HEK293 (cell line): ENCODE results near the gene RAB7A.

Experiments used
- ATF2 ChIP-seq: fragments of 450-650 bp; formaldehyde crosslinking; IDR thresholded peaks from 2 replicates; pipeline ENCODE4 v1.5.1; 2016; ENCODE audit warnings: missing biosample characterization, missing genetic modification characterization, low read depth
- CTCF ChIP-seq: fragments of 450-650 bp; formaldehyde crosslinking; IDR thresholded peaks from 2 replicates; pipeline ENCODE4 v1.5.1; 2016; ENCODE audit warnings: missing biosample characterization, missing genetic modification characterization
- HIC1 ChIP-seq: fragments of 450-650 bp; formaldehyde crosslinking; IDR thresholded peaks from 2 replicates; pipeline ENCODE4 v1.5.1; 2016; ENCODE audit warnings: missing biosample characterization, missing genetic modification characterization
- KLF8 ChIP-seq: fragments of 450-650 bp; formaldehyde crosslinking; IDR thresholded peaks from 2 replicates; pipeline ENCODE4 v1.5.1; 2016; ENCODE audit warnings: missing biosample characterization, missing genetic modification characterization
- MYNN ChIP-seq: fragments of 450-650 bp; formaldehyde crosslinking; IDR thresholded peaks from 2 replicates; pipeline ENCODE4 v1.5.1; 2016; ENCODE audit warnings: missing biosample characterization, missing genetic modification characterization, borderline replicate concordance
- PRDM4 ChIP-seq: fragments of 450-650 bp; formaldehyde crosslinking; IDR thresholded peaks from 2 replicates; pipeline ENCODE4 v1.5.1; 2017; ENCODE audit warnings: missing biosample characterization, missing genetic modification characterization
- REPIN1 ChIP-seq: fragments of 450-650 bp; formaldehyde crosslinking; IDR thresholded peaks from 2 replicates; pipeline ENCODE4 v1.5.1; 2017; ENCODE audit warnings: missing biosample characterization, missing genetic modification characterization, low read depth
- ZBTB1 ChIP-seq: fragments of 450-650 bp; formaldehyde crosslinking; IDR thresholded peaks from 2 replicates; pipeline ENCODE4 v1.5.1; 2016; ENCODE audit warnings: missing biosample characterization, missing genetic modification characterization
- ZBTB49 ChIP-seq: fragments of 450-650 bp; formaldehyde crosslinking; IDR thresholded peaks from 2 replicates; pipeline ENCODE4 v1.5.1; 2016; ENCODE audit warnings: missing biosample characterization, missing genetic modification characterization, low read depth
- ZNF175 ChIP-seq: fragments of 450-650 bp; formaldehyde crosslinking; IDR thresholded peaks from 2 replicates; pipeline ENCODE4 v1.5.1; 2016; ENCODE audit warnings: missing biosample characterization, missing genetic modification characterization
- ZNF416 ChIP-seq: fragments of 450-650 bp; formaldehyde crosslinking; IDR thresholded peaks from 2 replicates; pipeline ENCODE4 v1.5.1; 2016; ENCODE audit warnings: missing biosample characterization, missing genetic modification characterization
- ZNF544 ChIP-seq: fragments of 450-650 bp; formaldehyde crosslinking; IDR thresholded peaks from 2 replicates; pipeline ENCODE4 v1.5.0; 2017; ENCODE audit warnings: missing biosample characterization, missing genetic modification characterization
- ZNF692 ChIP-seq: fragments of 450-650 bp; formaldehyde crosslinking; IDR thresholded peaks from 2 replicates; pipeline ENCODE4 v1.5.1; 2016; ENCODE audit warnings: missing biosample characterization, missing genetic modification characterization

GRCh38 chr3:128761392-128761791 lies 35.4 kb downstream of the RAB7A start:
- TF ChIP-seq ZBTB1 (tag by site-specific recombination) (no peak), CTCF (tag by site-specific recombination) (no peak), MYNN (tag by site-specific recombination) (no peak), PRDM4 (tag by site-specific recombination) (no peak), HIC1 (tag by site-specific recombination) (no peak), ZNF175 (tag by site-specific recombination) (no peak), ZNF544 (tag by site-specific recombination) (no peak), REPIN1 (tag by site-specific recombination) (no peak), ZNF692 (tag by site-specific recombination) (no peak), KLF8 (tag by site-specific recombination) (no peak), ATF2 (tag by site-specific recombination) (peak; percentile 40; the same call in 1 of the 2 replicates), ZBTB49 (tag by site-specific recombination) (no peak), ZNF416 (tag by site-specific recombination) (no peak)
